ENCODE data around the gene SPI1.

The SPI1 gene

GRCh38 chr11:47376107-47376524 lies 2.2 kb downstream of the SPI1 start:
- Histone ChIP-seq H3K9ac (ENCODE audit: low read length in 5 of 5) (peak overlapping the region in 3 of 5 donors; percentile 40 to 76 (median 47)), H3K27ac (ENCODE audit: low read depth, low read length) (no peak overlapping the region), H3K9me3 (ENCODE audit: control insufficient read depth in 5 of 5, low read length in 5 of 5) (no peaks in the 10 kb centered on the region), H3K4me1 (ENCODE audit: control insufficient read depth in 5 of 5, insufficient read depth in 5 of 5, low read length in 5 of 5) (peaks cover 0 to 30% (median 6%) of the 10 kb centered on the region in 5 donors), H3K4me3 (ENCODE audit: low read depth in 1 of 5, low read length in 5 of 5) (peak overlapping the region; percentile 51 to 63 (median 54)), H3K36me3 (ENCODE audit: control insufficient read depth in 5 of 5, insufficient read depth in 5 of 5, low read length in 5 of 5) (no peaks in the 10 kb centered on the region), H3K27me3 (ENCODE audit: control insufficient read depth in 5 of 5, insufficient read depth in 4 of 5, low read length in 5 of 5) (no peaks in the 10 kb centered on the region)

- Histone ChIP-seq H3K4me1 (ENCODE audit: control insufficient read depth in 5 of 5, insufficient read depth in 5 of 5, low read length in 5 of 5) (peaks cover 0 to 30% (median 6%) of the 10 kb centered on the region in 5 donors), H3K4me3 (ENCODE audit: low read depth in 1 of 5, low read length in 5 of 5) (peak overlapping the region in 4 of 5 donors; percentile 52 to 63 (median 54)), H3K36me3 (ENCODE audit: control insufficient read depth in 5 of 5, insufficient read depth in 5 of 5, low read length in 5 of 5) (no peaks in the 10 kb centered on the region), H3K27me3 (ENCODE audit: control insufficient read depth in 5 of 5, insufficient read depth in 4 of 5, low read length in 5 of 5) (no peaks in the 10 kb centered on the region), H3K9me3 (ENCODE audit: control insufficient read depth in 5 of 5, low read length in 5 of 5) (no peaks in the 10 kb centered on the region), H3K9ac (ENCODE audit: low read length in 5 of 5) (peak overlapping the region in 1 of 5 donors; percentile 47), H3K27ac (ENCODE audit: low read depth, low read length) (no peak overlapping the region)
Observed at GRCh38 chr11:47375546-47376085, 2.7 kb downstream of the SPI1 start.

GRCh38 chr11:47375020-47375419 lies 3.3 kb downstream of the SPI1 start:
- no peaks in the 10 kb centered on the region for H3K9me3 ChIP-seq (ENCODE audit: control insufficient read depth in 5 of 5, low read length in 5 of 5)
- no peaks in the 10 kb centered on the region for H3K36me3 ChIP-seq (ENCODE audit: control insufficient read depth in 5 of 5, insufficient read depth in 5 of 5, low read length in 5 of 5)
- no peak overlapping the region for H3K27ac ChIP-seq (ENCODE audit: low read depth, low read length)
- H3K9ac ChIP-seq (ENCODE audit: low read length in 5 of 5): peak overlapping the region in 1 of 5 donors; percentile 7
- H3K4me1 ChIP-seq (ENCODE audit: control insufficient read depth in 5 of 5, insufficient read depth in 5 of 5, low read length in 5 of 5): peaks cover 0 to 30% (median 6%) of the 10 kb centered on the region in 5 donors
- peak overlapping the region in 2 of 5 donors; percentile 9 to 63 for H3K4me3 ChIP-seq (ENCODE audit: low read depth in 1 of 5, low read length in 5 of 5)
- H3K27me3 ChIP-seq (ENCODE audit: control insufficient read depth in 5 of 5, insufficient read depth in 4 of 5, low read length in 5 of 5): no peaks in the 10 kb centered on the region

- Histone ChIP-seq H3K4me3 (ENCODE audit: low read depth in 1 of 5, low read length in 5 of 5) (peak overlapping the region in 2 of 5 donors; percentile 5 to 63), H3K27ac (ENCODE audit: low read depth, low read length) (no peak overlapping the region), H3K9ac (ENCODE audit: low read length in 5 of 5) (peak overlapping the region in 1 of 5 donors; percentile 3), H3K9me3 (ENCODE audit: control insufficient read depth in 5 of 5, low read length in 5 of 5) (no peaks in the 10 kb centered on the region), H3K4me1 (ENCODE audit: control insufficient read depth in 5 of 5, insufficient read depth in 5 of 5, low read length in 5 of 5) (peaks cover 0 to 30% (median 6%) of the 10 kb centered on the region in 5 donors), H3K36me3 (ENCODE audit: control insufficient read depth in 5 of 5, insufficient read depth in 5 of 5, low read length in 5 of 5) (no peaks in the 10 kb centered on the region), H3K27me3 (ENCODE audit: control insufficient read depth in 5 of 5, insufficient read depth in 4 of 5, low read length in 5 of 5) (no peaks in the 10 kb centered on the region)
Observed at GRCh38 chr11:47374720-47375019, 3.7 kb downstream of the SPI1 start.

GRCh38 chr11:47373876-47374719 lies 4.2 kb downstream of the SPI1 start:
- H3K9ac ChIP-seq (ENCODE audit: low read length in 5 of 5): peak overlapping the region in 1 of 5 donors; percentile 3
- H3K4me3 ChIP-seq (ENCODE audit: low read depth in 1 of 5, low read length in 5 of 5): no peak overlapping the region
- no peaks in the 10 kb centered on the region for H3K27me3 ChIP-seq (ENCODE audit: control insufficient read depth in 5 of 5, insufficient read depth in 4 of 5, low read length in 5 of 5)
- H3K36me3 ChIP-seq (ENCODE audit: control insufficient read depth in 5 of 5, insufficient read depth in 5 of 5, low read length in 5 of 5): no peaks in the 10 kb centered on the region
- no peak overlapping the region for H3K27ac ChIP-seq (ENCODE audit: low read depth, low read length)
- peaks cover 0 to 30% (median 6%) of the 10 kb centered on the region in 5 donors for H3K4me1 ChIP-seq (ENCODE audit: control insufficient read depth in 5 of 5, insufficient read depth in 5 of 5, low read length in 5 of 5)
- H3K9me3 ChIP-seq (ENCODE audit: control insufficient read depth in 5 of 5, low read length in 5 of 5): no peaks in the 10 kb centered on the region

GRCh38 chr11:47372422-47372821 lies 5.9 kb downstream of the SPI1 start:
- H3K4me1 ChIP-seq (ENCODE audit: control insufficient read depth in 5 of 5, insufficient read depth in 5 of 5, low read length in 5 of 5): peaks cover 0 to 24% (median 6%) of the 10 kb centered on the region in 5 donors
- H3K27me3 ChIP-seq (ENCODE audit: control insufficient read depth in 5 of 5, insufficient read depth in 4 of 5, low read length in 5 of 5): no peaks in the 10 kb centered on the region
- no peak overlapping the region for H3K27ac ChIP-seq (ENCODE audit: low read depth, low read length)
- no peak overlapping the region for H3K9ac ChIP-seq (ENCODE audit: low read length in 5 of 5)
- no peak overlapping the region for H3K4me3 ChIP-seq (ENCODE audit: low read depth in 1 of 5, low read length in 5 of 5)
- no peaks in the 10 kb centered on the region for H3K9me3 ChIP-seq (ENCODE audit: control insufficient read depth in 5 of 5, low read length in 5 of 5)
- peaks cover 0 to 3% (median 0%) of the 10 kb centered on the region in 5 donors for H3K36me3 ChIP-seq (ENCODE audit: control insufficient read depth in 5 of 5, insufficient read depth in 5 of 5, low read length in 5 of 5)

- Histone ChIP-seq H3K36me3 (ENCODE audit: control insufficient read depth in 5 of 5, insufficient read depth in 5 of 5, low read length in 5 of 5) (peaks cover 0 to 3% (median 0%) of the 10 kb centered on the region in 5 donors), H3K4me3 (ENCODE audit: low read depth in 1 of 5, low read length in 5 of 5) (no peak overlapping the region), H3K4me1 (ENCODE audit: control insufficient read depth in 5 of 5, insufficient read depth in 5 of 5, low read length in 5 of 5) (peaks cover 0 to 7% (median 0%) of the 10 kb centered on the region in 5 donors), H3K27me3 (ENCODE audit: control insufficient read depth in 5 of 5, insufficient read depth in 4 of 5, low read length in 5 of 5) (peaks cover 0 to 8% (median 0%) of the 10 kb centered on the region in 5 donors), H3K9ac (ENCODE audit: low read length in 5 of 5) (no peak overlapping the region), H3K9me3 (ENCODE audit: control insufficient read depth in 5 of 5, low read length in 5 of 5) (no peaks in the 10 kb centered on the region), H3K27ac (ENCODE audit: low read depth, low read length) (no peak overlapping the region)
Observed at GRCh38 chr11:47369676-47370075, 8.7 kb downstream of the SPI1 start.

GRCh38 chr11:47366020-47366490 lies 12.3 kb downstream of the SPI1 start:
- Histone ChIP-seq H3K4me1 (ENCODE audit: control insufficient read depth in 5 of 5, insufficient read depth in 5 of 5, low read length in 5 of 5) (no peaks in the 10 kb centered on the region), H3K27ac (ENCODE audit: low read depth, low read length) (no peak overlapping the region), H3K4me3 (ENCODE audit: low read depth in 1 of 5, low read length in 5 of 5) (no peak overlapping the region), H3K27me3 (ENCODE audit: control insufficient read depth in 5 of 5, insufficient read depth in 4 of 5, low read length in 5 of 5) (peaks cover 0 to 8% (median 0%) of the 10 kb centered on the region in 5 donors), H3K36me3 (ENCODE audit: control insufficient read depth in 5 of 5, insufficient read depth in 5 of 5, low read length in 5 of 5) (peaks cover 0 to 3% (median 0%) of the 10 kb centered on the region in 5 donors), H3K9ac (ENCODE audit: low read length in 5 of 5) (no peak overlapping the region), H3K9me3 (ENCODE audit: control insufficient read depth in 5 of 5, low read length in 5 of 5) (no peaks in the 10 kb centered on the region)

- H3K36me3 ChIP-seq (ENCODE audit: control insufficient read depth in 5 of 5, insufficient read depth in 5 of 5, low read length in 5 of 5): peaks cover 0 to 21% (median 6%) of the 10 kb centered on the region in 5 donors
- H3K27ac ChIP-seq (ENCODE audit: low read depth, low read length): no peak overlapping the region
- H3K9me3 ChIP-seq (ENCODE audit: control insufficient read depth in 5 of 5, low read length in 5 of 5): no peaks in the 10 kb centered on the region
- peaks cover 0 to 12% (median 3%) of the 10 kb centered on the region in 5 donors for H3K4me1 ChIP-seq (ENCODE audit: control insufficient read depth in 5 of 5, insufficient read depth in 5 of 5, low read length in 5 of 5)
- no peak overlapping the region for H3K4me3 ChIP-seq (ENCODE audit: low read depth in 1 of 5, low read length in 5 of 5)
- H3K9ac ChIP-seq (ENCODE audit: low read length in 5 of 5): no peak overlapping the region
- H3K27me3 ChIP-seq (ENCODE audit: control insufficient read depth in 5 of 5, insufficient read depth in 4 of 5, low read length in 5 of 5): peaks cover 0 to 8% (median 0%) of the 10 kb centered on the region in 5 donors
Observed at GRCh38 chr11:47361419-47361818, 16.9 kb downstream of the SPI1 start.

- H3K27me3 ChIP-seq (ENCODE audit: control insufficient read depth in 5 of 5, insufficient read depth in 4 of 5, low read length in 5 of 5): peaks cover 0 to 7% (median 0%) of the 10 kb centered on the region in 5 donors
- H3K4me1 ChIP-seq (ENCODE audit: control insufficient read depth in 5 of 5, insufficient read depth in 5 of 5, low read length in 5 of 5): peaks cover 0 to 16% (median 7%) of the 10 kb centered on the region in 5 donors
- no peaks in the 10 kb centered on the region for H3K9me3 ChIP-seq (ENCODE audit: control insufficient read depth in 5 of 5, low read length in 5 of 5)
- H3K36me3 ChIP-seq (ENCODE audit: control insufficient read depth in 5 of 5, insufficient read depth in 5 of 5, low read length in 5 of 5): peaks cover 0 to 31% (median 6%) of the 10 kb centered on the region in 5 donors
- H3K4me3 ChIP-seq (ENCODE audit: low read depth in 1 of 5, low read length in 5 of 5): no peak overlapping the region
- H3K9ac ChIP-seq (ENCODE audit: low read length in 5 of 5): no peak overlapping the region
- H3K27ac ChIP-seq (ENCODE audit: low read depth, low read length): no peak overlapping the region
Observed at GRCh38 chr11:47360341-47360740, 18.0 kb downstream of the SPI1 start.

Data from subcutaneous abdominal adipose tissue (tissue), 5 donors.